Upper lobe of left lung (tissue), 4 donors: ENCODE data around the gene CBS.

ENCODE experiments used
- CTCF ChIP-seq, 6 experiments: fragments of 450-650 bp in 4 of 6; fragments of 200-600 bp in 2 of 6; sonication (generic) in 2 of 6; IDR thresholded peaks; one replicate each; pipeline ENCODE4 v1.5.1; 2016 to 2019; ENCODE audit warnings: antibody characterized with exemption in 6 of 6
- EP300 ChIP-seq, 4 donors: sonication (generic); formaldehyde crosslinking; IDR thresholded peaks; one replicate each; pipeline ENCODE4 v1.5.1; 2017; ENCODE audit warnings: antibody characterized with exemption in 4 of 4, control low read depth in 2 of 4
- POLR2A ChIP-seq, 4 donors: fragments of 450-650 bp; IDR thresholded peaks; one replicate each; pipeline ENCODE4 v1.5.1; 2016 to 2017; ENCODE audit warnings: antibody characterized with exemption in 4 of 4, mild to moderate bottlenecking in 2 of 4
- POLR2AphosphoS5 ChIP-seq, 2 donors: sonication (generic); formaldehyde crosslinking; IDR thresholded peaks; one replicate each; pipeline ENCODE4 v1.5.1; 2017; ENCODE audit warnings: antibody characterized with exemption in 2 of 2

- TF ChIP-seq CTCF (IDR thresholded peaks at IDR 0.05) = no peak
- TF ChIP-seq POLR2A (IDR thresholded peaks at IDR 0.05) = no peak
- TF ChIP-seq POLR2AphosphoS5 (IDR thresholded peaks at IDR 0.05) = no peak
- no peak for TF ChIP-seq EP300 (IDR thresholded peaks at IDR 0.05)
Measured at GRCh38 chr21:43034826-43035225, 40.8 kb downstream of the CBS start.
